ENCODE data around the gene IL10. TPM values are rescaled to one million over a fixed set of nuclear protein-coding genes. Genes with fewer than 3 reads are reported as not detected.

Gene IL10
- total RNA-seq, 2 experiments from 2014 or later = not detected

- DNase-seq = no peak
- peaks cover 84% of the 10 kb centered on the region for H3K4me1 Mint-ChIP-seq
- no peaks in the 10 kb centered on the region for H3K27me3 Mint-ChIP-seq
- peaks cover 6% of the 10 kb centered on the region for H3K36me3 Mint-ChIP-seq
- H3K27ac Mint-ChIP-seq = peak overlapping the region; percentile 87
- H3K9me3 Mint-ChIP-seq = no peaks in the 10 kb centered on the region
- peak overlapping the region; percentile 51 for H3K4me3 Mint-ChIP-seq
These were observed 33.6 kb downstream of the IL10 start for GRCh38 chr1:206738370-206739366.

DNA sequence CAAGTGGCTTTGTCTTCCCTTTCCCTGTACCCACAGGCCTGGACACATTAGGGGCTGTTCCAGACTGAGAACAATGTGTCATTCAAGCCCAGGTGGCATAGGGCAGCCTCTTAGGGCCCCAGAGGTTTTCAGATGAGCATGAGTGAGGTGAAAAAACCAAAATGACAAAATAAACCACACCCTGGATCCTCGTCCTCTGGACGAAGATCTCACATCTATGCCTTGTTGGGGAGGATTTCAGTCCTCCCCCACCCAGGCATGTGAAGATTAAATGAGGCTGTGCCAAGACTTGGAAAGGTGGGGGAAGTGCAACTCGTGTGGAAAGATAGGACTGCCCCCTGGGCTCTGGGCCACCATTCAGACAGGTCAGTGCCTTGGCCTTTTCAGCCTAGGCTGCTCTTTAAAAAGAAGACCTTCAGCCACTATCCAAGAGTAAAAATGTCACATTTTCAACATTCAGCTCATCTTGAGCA, 34.5 kb downstream of the IL10 start:
- H3K4me3 Mint-ChIP-seq = no peak overlapping the region
- H3K27me3 Mint-ChIP-seq = no peaks in the 10 kb centered on the region
- DNase-seq = no peak
- peaks cover 79% of the 10 kb centered on the region for H3K4me1 Mint-ChIP-seq
- peak overlapping the region; percentile 57 for H3K27ac Mint-ChIP-seq
- H3K36me3 Mint-ChIP-seq = peaks cover 10% of the 10 kb centered on the region
- no peaks in the 10 kb centered on the region for H3K9me3 Mint-ChIP-seq

DNA sequence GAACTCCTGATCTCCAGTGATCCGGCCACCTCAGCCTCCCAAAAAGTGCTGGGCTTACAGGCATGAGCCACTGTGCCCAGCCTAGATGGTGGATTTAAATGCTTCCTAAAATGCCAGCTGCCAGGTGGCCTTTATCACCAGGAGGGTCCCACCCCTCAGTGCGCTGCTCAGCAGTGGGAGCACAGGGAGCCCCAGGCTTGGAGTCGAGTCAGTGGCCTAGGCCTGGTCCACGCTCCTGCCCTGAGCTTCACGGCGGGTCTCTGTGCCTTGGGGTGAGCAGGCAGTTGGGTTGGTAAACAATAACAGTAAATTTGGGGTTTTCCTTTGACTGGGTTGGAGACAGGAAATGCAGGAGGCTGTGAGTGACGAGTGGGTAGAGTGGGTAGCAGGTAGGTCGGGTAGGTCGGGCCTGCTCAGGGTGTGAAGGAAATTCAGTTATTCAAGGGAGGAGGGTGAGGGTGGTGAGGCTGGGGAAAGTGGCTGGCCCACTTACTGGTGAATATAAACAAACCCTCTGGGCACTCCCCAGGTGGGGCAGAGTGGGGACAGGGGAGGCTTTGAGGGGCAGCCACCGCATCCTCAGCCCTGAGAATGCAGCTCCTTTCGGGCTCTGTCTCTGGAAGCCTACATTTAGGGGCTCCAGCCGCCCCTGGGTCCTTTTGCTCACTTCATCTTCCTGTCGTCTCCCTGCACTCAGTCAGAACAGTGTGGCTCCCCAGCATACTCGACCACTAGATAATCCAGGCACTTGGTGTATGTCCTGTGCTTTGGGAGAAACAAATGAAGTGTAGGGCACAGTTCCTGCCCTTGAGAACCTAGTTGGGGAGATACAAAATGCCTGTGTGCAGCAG, 35.2 kb downstream of the IL10 start:
- Mint-ChIP-seq H3K27me3 (no peaks in the 10 kb centered on the region), H3K9me3 (no peaks in the 10 kb centered on the region), H3K4me3 (peak overlapping the region; percentile 35), H3K4me1 (peaks cover 74% of the 10 kb centered on the region), H3K27ac (peak overlapping the region; percentile 57), H3K36me3 (peaks cover 10% of the 10 kb centered on the region)
- no peak for DNase-seq

DNA sequence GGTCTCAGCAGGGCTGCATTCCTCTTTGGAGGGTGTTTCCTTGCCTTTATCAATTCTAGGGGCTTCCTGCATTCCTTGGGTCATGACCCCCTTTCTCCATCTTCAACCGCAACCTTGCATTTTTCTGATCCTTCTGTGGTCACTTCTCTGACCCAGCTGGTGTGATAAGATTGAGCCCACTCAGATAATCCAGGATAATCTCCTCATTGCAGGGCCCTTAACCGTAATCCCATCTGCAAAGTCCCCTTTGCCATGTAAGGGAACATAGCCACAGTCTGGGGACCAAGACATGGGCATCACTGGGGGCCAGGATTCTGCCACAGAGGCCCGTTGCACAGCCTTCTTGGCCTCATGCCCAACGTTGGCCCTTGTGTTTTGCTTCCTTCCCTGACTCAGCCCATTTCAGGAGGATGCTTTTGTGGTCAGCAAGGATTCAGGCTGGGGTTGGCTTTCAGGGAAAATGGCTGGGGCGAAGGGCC, 36.7 kb downstream of the IL10 start:
- H3K4me1 Mint-ChIP-seq = peaks cover 59% of the 10 kb centered on the region

DNA sequence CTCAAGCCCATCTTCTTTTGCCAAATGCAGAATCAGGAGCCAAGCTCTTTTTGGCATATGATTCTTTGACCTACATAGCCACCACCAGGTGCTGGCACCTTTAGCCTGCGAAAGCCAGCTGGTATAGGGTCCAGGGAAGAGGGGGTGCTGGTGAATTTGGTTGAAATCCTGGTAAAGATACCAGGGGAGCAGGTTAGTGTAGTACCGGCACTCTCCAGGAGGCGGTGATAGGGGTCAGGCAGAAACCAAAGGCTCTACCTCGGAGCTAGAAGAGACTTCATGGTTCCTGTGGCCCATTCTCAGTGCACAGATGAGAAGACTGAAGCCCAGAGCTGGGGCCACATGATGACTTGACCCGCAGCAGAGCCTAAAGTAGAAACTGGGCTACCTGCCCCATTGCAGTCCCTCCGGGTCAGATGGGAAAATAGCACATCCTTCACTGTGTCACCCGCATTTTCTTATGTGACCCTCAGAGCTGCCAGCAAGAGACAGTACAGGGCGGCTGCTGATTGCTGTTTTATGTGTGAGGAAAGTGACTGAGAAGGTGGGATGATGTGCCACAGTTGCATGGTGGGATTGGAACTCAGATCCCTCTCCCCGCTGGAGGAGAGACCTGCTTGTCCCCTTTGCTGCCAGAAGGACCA, 37.7 kb downstream of the IL10 start:
- H3K4me3 Mint-ChIP-seq = no peak overlapping the region

More for the DNA sequence above, 36.7 kb downstream of the IL10 start:
- Mint-ChIP-seq H3K27me3 (no peaks in the 10 kb centered on the region), H3K9me3 (no peaks in the 10 kb centered on the region), H3K4me3 (no peak overlapping the region), H3K36me3 (peaks cover 10% of the 10 kb centered on the region), H3K27ac (no peak overlapping the region)
- no peak for DNase-seq

GRCh38 chr1:206732992-206733391, 39.3 kb downstream of the IL10 start:
- Mint-ChIP-seq H3K36me3 (peaks cover 11% of the 10 kb centered on the region), H3K4me1 (peaks cover 38% of the 10 kb centered on the region)

More for the DNA sequence above, 37.7 kb downstream of the IL10 start:
- H3K27ac Mint-ChIP-seq = no peak overlapping the region
- H3K36me3 Mint-ChIP-seq = peaks cover 10% of the 10 kb centered on the region
- peaks cover 50% of the 10 kb centered on the region for H3K4me1 Mint-ChIP-seq
- no peaks in the 10 kb centered on the region for H3K9me3 Mint-ChIP-seq
- H3K27me3 Mint-ChIP-seq = no peaks in the 10 kb centered on the region
- DNase-seq = peak; percentile 66

DNA sequence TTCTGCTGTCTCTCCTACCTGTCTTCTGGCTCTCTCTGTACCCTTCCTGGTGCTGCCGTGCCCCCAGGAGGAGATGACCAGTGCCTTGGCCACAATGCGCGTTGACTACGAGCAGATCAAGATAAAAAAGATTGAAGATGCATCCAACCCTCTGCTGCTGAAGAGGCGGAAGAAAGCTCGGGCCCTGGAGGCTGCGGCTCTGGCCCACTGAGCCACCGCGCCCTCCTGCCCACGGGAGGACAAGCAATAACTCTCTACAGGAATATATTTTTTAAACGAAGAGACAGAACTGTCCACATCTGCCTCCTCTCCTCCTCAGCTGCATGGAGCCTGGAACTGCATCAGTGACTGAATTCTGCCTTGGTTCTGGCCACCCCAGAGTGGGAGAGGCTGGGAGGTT, 39.8 kb downstream of the IL10 start:
- H3K27ac Mint-ChIP-seq = peak overlapping the region; percentile 14
- H3K9me3 Mint-ChIP-seq = no peaks in the 10 kb centered on the region
- H3K4me3 Mint-ChIP-seq = no peak overlapping the region
- no peaks in the 10 kb centered on the region for H3K27me3 Mint-ChIP-seq
- peaks cover 11% of the 10 kb centered on the region for H3K36me3 Mint-ChIP-seq
- DNase-seq = no peak
- peaks cover 33% of the 10 kb centered on the region for H3K4me1 Mint-ChIP-seq

More at GRCh38 chr1:206732992-206733391, 39.3 kb downstream of the IL10 start:
- Mint-ChIP-seq H3K27me3 (no peaks in the 10 kb centered on the region), H3K4me3 (no peak overlapping the region), H3K9me3 (no peaks in the 10 kb centered on the region), H3K27ac (peak overlapping the region; percentile 30)
- DNase-seq = no peak

- peaks cover 31% of the 10 kb centered on the region for H3K4me1 Mint-ChIP-seq
- H3K36me3 Mint-ChIP-seq = peaks cover 5% of the 10 kb centered on the region
- no peak for DNase-seq
- no peak overlapping the region for H3K27ac Mint-ChIP-seq
- H3K9me3 Mint-ChIP-seq = no peaks in the 10 kb centered on the region
- no peak overlapping the region for H3K4me3 Mint-ChIP-seq
- H3K27me3 Mint-ChIP-seq = no peaks in the 10 kb centered on the region
These were observed 42.8 kb downstream of the IL10 start for GRCh38 chr1:206729507-206729906.

DNA sequence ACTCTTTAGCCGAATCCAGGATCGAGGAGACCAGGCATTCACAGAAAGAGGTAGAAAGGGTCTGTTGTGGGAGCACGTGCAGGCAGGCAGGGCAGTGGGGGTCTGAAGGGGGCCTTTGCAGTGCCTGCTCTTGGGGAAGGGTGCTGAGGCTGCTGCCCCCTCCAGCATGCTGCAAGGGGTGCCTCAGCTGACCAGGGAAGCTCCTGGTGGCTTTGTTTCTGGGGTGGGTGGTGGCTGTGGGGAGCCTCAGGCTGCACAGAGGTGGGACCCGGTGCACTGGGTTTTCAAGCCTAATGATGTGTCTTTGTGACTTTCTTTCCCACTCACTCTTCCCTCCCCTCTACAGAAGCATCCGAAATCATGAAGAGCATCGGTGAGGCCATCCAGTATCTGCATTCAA, 43.2 kb downstream of the IL10 start:
- H3K27ac Mint-ChIP-seq = no peak overlapping the region
- H3K27me3 Mint-ChIP-seq = no peaks in the 10 kb centered on the region
- H3K4me3 Mint-ChIP-seq = no peak overlapping the region
- DNase-seq = no peak
- H3K9me3 Mint-ChIP-seq = no peaks in the 10 kb centered on the region
- peaks cover 5% of the 10 kb centered on the region for H3K36me3 Mint-ChIP-seq
- peaks cover 34% of the 10 kb centered on the region for H3K4me1 Mint-ChIP-seq

GRCh38 chr1:206728697-206728987, 43.7 kb downstream of the IL10 start:
- no peaks in the 10 kb centered on the region for H3K27me3 Mint-ChIP-seq
- no peak overlapping the region for H3K27ac Mint-ChIP-seq
- H3K36me3 Mint-ChIP-seq = peaks cover 5% of the 10 kb centered on the region
- H3K4me1 Mint-ChIP-seq = peaks cover 38% of the 10 kb centered on the region
- H3K4me3 Mint-ChIP-seq = no peak overlapping the region
- DNase-seq = no peak
- no peaks in the 10 kb centered on the region for H3K9me3 Mint-ChIP-seq

GRCh38 chr1:206727981-206728696, 44.2 kb downstream of the IL10 start:
- Mint-ChIP-seq H3K36me3 (peaks cover 4% of the 10 kb centered on the region), H3K4me3 (no peak overlapping the region), H3K9me3 (no peaks in the 10 kb centered on the region), H3K27ac (no peak overlapping the region), H3K4me1 (peaks cover 38% of the 10 kb centered on the region), H3K27me3 (no peaks in the 10 kb centered on the region)
- no peak for DNase-seq

DNA sequence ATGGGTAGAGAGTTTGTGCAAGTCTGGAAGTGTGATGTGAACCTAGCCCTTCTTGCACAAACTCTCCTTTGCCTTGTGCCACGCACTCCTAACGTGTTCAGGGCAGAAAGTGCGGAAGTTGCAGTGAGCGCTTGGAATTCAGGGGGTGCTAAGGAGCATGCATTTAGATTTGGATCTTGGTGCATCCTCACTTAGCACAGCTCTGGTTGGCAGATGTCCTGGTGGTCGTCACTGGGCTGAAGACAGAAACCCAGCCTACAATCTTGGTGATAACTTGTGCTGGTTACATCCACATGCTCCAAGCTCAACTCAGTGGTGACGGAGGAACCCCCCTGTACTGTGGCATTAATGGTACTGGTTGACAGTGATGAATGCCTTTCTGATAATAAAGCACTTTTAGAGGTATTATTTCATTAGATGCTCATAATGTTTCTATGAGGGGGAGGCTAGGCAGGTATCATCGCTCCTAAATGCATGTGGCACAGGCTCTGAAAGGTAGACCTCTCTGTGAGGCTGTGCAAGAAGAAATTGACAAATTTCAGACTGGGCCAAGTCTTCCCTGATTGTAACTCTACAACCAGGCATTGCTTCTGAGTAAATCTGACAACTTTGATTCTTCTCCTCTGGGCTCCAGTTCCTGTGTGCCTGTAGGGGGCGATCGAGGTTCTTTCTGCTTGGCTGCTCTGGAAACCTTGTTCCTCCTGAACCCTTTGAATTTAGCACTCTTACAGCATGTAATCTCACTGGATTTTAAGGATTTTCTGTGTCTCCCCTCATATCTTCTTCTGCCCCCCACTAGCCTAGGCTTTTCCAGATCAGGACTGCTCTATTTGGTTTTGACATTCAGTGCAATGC, 47.0 kb downstream of the IL10 start:
- peaks cover 47% of the 10 kb centered on the region for H3K4me1 Mint-ChIP-seq

GRCh38 chr1:206723805-206724472, 48.4 kb downstream of the IL10 start:
- H3K4me1 Mint-ChIP-seq = peaks cover 51% of the 10 kb centered on the region
- no peak overlapping the region for H3K4me3 Mint-ChIP-seq
- no peak overlapping the region for H3K27ac Mint-ChIP-seq
- peaks cover 1% of the 10 kb centered on the region for H3K36me3 Mint-ChIP-seq
- no peak for DNase-seq
- no peaks in the 10 kb centered on the region for H3K9me3 Mint-ChIP-seq
- no peaks in the 10 kb centered on the region for H3K27me3 Mint-ChIP-seq

More for the DNA sequence above, 47.0 kb downstream of the IL10 start:
- no peaks in the 10 kb centered on the region for H3K9me3 Mint-ChIP-seq
- DNase-seq = peak; percentile 60
- no peak overlapping the region for H3K4me3 Mint-ChIP-seq
- peak overlapping the region; percentile 68 for H3K27ac Mint-ChIP-seq
- no peaks in the 10 kb centered on the region for H3K27me3 Mint-ChIP-seq
- peaks cover 1% of the 10 kb centered on the region for H3K36me3 Mint-ChIP-seq
